ENCODE measurements around the gene AUTS2. TPM values are rescaled to one million over a fixed set of nuclear protein-coding genes. Genes with fewer than 3 reads are reported as not detected.
A peak's percentile ranks its signal among the peaks of the same experiment; 100 is the strongest.

AUTS2 gene
- total RNA-seq, 1 donor from 2014 or later = 94.1 TPM

DNA sequence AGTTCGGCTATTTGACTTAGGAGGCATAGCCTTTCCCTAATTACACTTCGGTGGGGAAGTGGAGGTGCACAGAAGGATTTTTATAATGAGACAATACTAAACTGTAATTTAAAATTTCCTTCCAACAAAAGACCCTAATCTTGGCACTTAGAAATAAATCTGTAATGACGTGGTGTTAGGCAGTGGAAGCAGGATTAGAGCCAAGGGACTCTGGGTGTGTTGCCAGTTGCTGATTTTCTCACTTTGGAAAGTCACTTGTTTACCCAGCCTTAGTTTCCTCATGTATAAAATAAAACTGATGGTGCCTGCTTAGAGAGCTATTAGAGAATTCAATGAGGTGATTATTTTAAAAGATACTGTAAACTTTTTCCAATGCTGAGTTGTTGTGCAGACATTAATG lies 287.2 kb downstream of the AUTS2 start:
- TF ChIP-seq, protein P1, sequence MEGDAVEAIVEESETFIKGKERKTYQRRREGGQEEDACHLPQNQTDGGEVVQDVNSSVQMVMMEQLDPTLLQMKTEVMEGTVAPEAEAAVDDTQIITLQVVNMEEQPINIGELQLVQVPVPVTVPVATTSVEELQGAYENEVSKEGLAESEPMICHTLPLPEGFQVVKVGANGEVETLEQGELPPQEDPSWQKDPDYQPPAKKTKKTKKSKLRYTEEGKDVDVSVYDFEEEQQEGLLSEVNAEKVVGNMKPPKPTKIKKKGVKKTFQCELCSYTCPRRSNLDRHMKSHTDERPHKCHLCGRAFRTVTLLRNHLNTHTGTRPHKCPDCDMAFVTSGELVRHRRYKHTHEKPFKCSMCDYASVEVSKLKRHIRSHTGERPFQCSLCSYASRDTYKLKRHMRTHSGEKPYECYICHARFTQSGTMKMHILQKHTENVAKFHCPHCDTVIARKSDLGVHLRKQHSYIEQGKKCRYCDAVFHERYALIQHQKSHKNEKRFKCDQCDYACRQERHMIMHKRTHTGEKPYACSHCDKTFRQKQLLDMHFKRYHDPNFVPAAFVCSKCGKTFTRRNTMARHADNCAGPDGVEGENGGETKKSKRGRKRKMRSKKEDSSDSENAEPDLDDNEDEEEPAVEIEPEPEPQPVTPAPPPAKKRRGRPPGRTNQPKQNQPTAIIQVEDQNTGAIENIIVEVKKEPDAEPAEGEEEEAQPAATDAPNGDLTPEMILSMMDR (conservative IDR thresholded peaks at IDR 0.05) = no peak
- Mint-ChIP-seq H3K27me3 (no peaks in the 10 kb centered on the region), H3K4me1 (ENCODE audit: unreplicated experiment) (peaks cover 32% of the 10 kb centered on the region), H3K9me3 (peaks cover 4% of the 10 kb centered on the region), H3K4me3 (no peak overlapping the region), H3K36me3 (peaks cover 5% of the 10 kb centered on the region), H3K27ac (no peak overlapping the region)
- DNase-seq (ENCODE audit: extremely low spot score, unreplicated experiment) = no peak

DNA sequence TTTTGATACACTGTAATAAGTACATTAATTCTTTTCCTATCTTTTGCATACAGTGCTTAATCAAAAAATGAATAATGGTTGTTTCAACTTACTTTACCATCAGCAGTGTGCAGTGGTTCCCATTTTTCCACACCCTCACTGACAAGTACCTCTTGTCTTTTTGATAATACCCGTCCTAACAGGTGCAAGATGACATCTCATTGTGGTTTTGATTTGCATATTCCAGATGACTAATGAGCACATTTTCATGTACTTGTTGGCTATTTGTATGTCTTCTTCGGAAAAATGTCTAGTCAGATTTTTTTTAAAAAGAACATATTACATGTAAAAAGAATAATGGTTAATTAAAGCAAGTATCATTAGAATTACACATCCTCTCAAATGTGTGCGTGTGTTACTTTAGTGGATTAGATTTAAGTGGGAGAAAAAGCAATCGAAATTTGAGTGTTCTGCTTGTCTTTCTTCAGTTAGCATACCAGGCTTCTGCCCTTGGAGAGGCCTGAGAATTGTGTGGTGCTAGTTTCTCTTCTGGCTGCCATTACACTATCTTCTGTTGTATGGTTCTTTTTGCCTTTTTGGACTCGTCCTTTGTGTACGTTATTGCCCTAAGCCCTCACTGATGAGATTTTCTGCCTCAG lies 291.2 kb downstream of the AUTS2 start:
- DNase-seq (ENCODE audit: extremely low spot score, unreplicated experiment) = no peak
- Mint-ChIP-seq H3K36me3 (no peaks in the 10 kb centered on the region), H3K27ac (no peak overlapping the region), H3K4me3 (no peak overlapping the region), H3K4me1 (ENCODE audit: unreplicated experiment) (peaks cover 34% of the 10 kb centered on the region), H3K27me3 (no peaks in the 10 kb centered on the region), H3K9me3 (no peaks in the 10 kb centered on the region)
- TF ChIP-seq, protein P1 (conservative IDR thresholded peaks at IDR 0.05) = no peak

DNA sequence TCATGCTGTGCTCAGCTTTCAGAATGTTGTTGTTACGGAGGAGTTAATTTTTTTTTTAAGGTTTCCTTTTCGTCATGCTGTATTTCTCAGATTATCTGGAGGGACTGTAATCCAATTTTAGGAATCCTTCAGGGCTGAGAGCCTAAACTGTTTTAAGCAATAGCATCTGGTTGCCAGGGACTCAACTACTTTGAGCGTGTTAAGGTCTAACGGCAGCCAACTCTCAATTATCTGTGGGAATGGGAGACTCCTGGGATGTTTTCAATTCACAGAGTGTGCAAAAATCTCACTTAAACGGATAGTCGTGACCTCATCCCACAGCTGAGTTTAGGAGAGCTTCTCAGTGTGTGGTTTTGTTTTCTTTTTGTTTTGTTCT lies 291.7 kb downstream of the AUTS2 start:
- no peak overlapping the region for H3K27ac Mint-ChIP-seq
- no peaks in the 10 kb centered on the region for H3K36me3 Mint-ChIP-seq
- TF ChIP-seq, protein P1 (conservative IDR thresholded peaks at IDR 0.05) = no peak
- no peak for DNase-seq (ENCODE audit: extremely low spot score, unreplicated experiment)
- H3K27me3 Mint-ChIP-seq = no peaks in the 10 kb centered on the region
- peaks cover 29% of the 10 kb centered on the region for H3K4me1 Mint-ChIP-seq (ENCODE audit: unreplicated experiment)
- no peaks in the 10 kb centered on the region for H3K9me3 Mint-ChIP-seq
- no peak overlapping the region for H3K4me3 Mint-ChIP-seq

DNA sequence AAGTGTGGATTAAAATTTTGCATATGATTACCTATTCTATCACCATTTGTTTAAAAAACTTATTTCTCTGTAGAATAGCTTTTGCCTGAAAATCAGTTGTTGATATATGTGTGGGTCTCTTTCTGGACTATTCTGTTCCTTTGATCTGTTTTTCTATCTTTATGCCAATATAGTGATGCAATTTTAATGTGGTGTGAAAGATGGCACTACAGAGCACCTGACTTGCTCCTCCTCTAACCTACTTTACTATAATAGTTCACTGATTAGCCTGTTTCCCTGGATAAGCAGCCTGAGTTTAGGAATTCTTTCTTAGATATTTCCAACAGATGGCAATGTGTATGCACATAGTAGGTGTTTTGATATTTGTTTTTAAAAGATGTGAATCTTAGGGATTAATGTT lies 294.5 kb downstream of the AUTS2 start:
- DNase-seq (ENCODE audit: extremely low spot score, unreplicated experiment) = no peak
- TF ChIP-seq, protein P1 (conservative IDR thresholded peaks at IDR 0.05) = no peak
- Mint-ChIP-seq H3K4me3 (no peak overlapping the region), H3K27me3 (no peaks in the 10 kb centered on the region), H3K27ac (no peak overlapping the region), H3K36me3 (no peaks in the 10 kb centered on the region), H3K4me1 (ENCODE audit: unreplicated experiment) (peaks cover 24% of the 10 kb centered on the region), H3K9me3 (no peaks in the 10 kb centered on the region)

DNA sequence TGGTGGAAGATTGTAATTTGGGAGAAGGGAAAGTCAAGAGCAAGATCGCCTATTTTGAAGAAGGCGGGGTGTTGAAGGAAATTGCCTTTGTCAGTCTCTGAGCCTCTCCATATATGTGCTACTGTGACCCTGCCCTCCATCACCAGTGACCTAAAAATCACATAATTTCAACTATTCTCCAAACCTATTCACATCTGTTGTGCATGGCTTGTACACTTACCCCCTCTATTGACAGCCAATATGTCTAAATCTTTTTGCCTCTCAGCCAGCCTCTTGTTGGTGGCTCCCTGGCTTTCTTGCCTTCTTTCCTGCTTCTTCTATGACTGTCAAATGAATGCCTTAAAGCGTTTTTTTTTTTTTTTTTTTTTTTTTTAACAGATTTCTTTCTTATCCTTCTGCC lies 295.6 kb downstream of the AUTS2 start:
- H3K4me1 Mint-ChIP-seq (ENCODE audit: unreplicated experiment) = peaks cover 31% of the 10 kb centered on the region
- TF ChIP-seq, protein P1 (conservative IDR thresholded peaks at IDR 0.05) = peak; percentile 53
- no peak for DNase-seq (ENCODE audit: extremely low spot score, unreplicated experiment)

DNA sequence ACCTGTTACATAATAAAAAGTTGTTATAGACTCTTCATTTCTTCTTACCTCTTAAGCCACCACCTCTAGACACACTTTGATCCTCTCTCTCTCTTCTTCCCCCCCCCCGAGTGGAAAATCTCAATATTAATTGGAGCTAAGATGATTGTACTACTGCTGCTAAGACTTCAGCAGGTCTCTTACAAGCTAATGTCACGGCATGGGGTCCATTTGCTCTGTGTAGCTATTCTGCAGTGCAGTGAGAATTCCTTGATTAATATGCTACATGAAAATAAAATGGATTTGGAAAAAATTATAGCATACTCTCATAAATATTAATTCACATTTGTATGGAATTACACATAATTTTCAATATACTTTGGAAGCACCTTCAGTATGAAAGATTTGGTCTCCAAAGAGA lies 297.2 kb downstream of the AUTS2 start:
- H3K36me3 Mint-ChIP-seq = no peaks in the 10 kb centered on the region
- peaks cover 30% of the 10 kb centered on the region for H3K4me1 Mint-ChIP-seq (ENCODE audit: unreplicated experiment)
- no peak overlapping the region for H3K27ac Mint-ChIP-seq
- DNase-seq (ENCODE audit: extremely low spot score, unreplicated experiment) = no peak
- TF ChIP-seq, protein P1 (conservative IDR thresholded peaks at IDR 0.05) = no peak
- H3K9me3 Mint-ChIP-seq = no peaks in the 10 kb centered on the region
- H3K4me3 Mint-ChIP-seq = no peak overlapping the region
- no peaks in the 10 kb centered on the region for H3K27me3 Mint-ChIP-seq

More for the DNA sequence above, 295.6 kb downstream of the AUTS2 start:
- no peak overlapping the region for H3K27ac Mint-ChIP-seq
- H3K27me3 Mint-ChIP-seq = no peaks in the 10 kb centered on the region
- no peak overlapping the region for H3K4me3 Mint-ChIP-seq
- no peaks in the 10 kb centered on the region for H3K9me3 Mint-ChIP-seq
- H3K36me3 Mint-ChIP-seq = no peaks in the 10 kb centered on the region
